Adrenal gland (tissue), 12 donors: Measurements from ENCODE around the gene ARHGEF26. TPM values are rescaled to one million over a fixed set of nuclear protein-coding genes. Genes with fewer than 3 reads are reported as not detected.

Experiments used
- DNase-seq, 7 donors: peaks; one replicate each; pipeline ENCODE4 v3.0.0-alpha.2; 2019 to 2020
- H3K27ac ChIP-seq, 5 donors: fragments of 200-600 bp; sonication (generic) in 4 of 5; 1 replicate in 3 of 5; 2 replicates in 2 of 5; pipeline versions ENCODE4 v1.5.1 to v1.8.0; 2016 to 2020; ENCODE audit warnings: mild to moderate bottlenecking in 1 of 5
- H3K27me3 ChIP-seq: fragments of 200-600 bp; 2 replicates; pipeline ENCODE4 v1.8.0; 2021
- H3K36me3 ChIP-seq, 2 donors: fragments of 200-600 bp; replicated peaks in 1 of 2; 1 replicate in 1 of 2; 2 replicates in 1 of 2; pipeline versions ENCODE4 v1.5.1 to v1.8.0; 2018 to 2022
- H3K4me1 ChIP-seq, 2 donors: fragments of 200-600 bp; replicated peaks in 1 of 2; 1 replicate in 1 of 2; 2 replicates in 1 of 2; pipeline versions ENCODE4 v1.5.1 to v1.8.0; 2018 to 2021
- H3K4me3 ChIP-seq, 4 donors: fragments of 200-600 bp; sonication (generic) in 3 of 4; one replicate each; pipeline ENCODE4 v1.5.1; 2016 to 2018
- H3K9me3 ChIP-seq, 3 donors: fragments of 200-600 bp; sonication (generic) in 1 of 3; replicated peaks in 1 of 3; 1 replicate in 2 of 3; 2 replicates in 1 of 3; pipeline versions ENCODE4 v1.5.1 to v1.8.0; 2016 to 2021
- POLR2A ChIP-seq, 2 donors: fragments of 450-650 bp; IDR thresholded peaks; one replicate each; pipeline ENCODE4 v1.6.1; 2017; ENCODE audit warnings: antibody characterized with exemption in 2 of 2, mild to moderate bottlenecking in 2 of 2, moderate library complexity in 1 of 2
- WGBS, 4 donors: extraction: QIAGEN DNeasy Blood & Tissue Kit in 2 of 4; methylation state at CpG; one replicate each; pipeline versions ENCODE4 v1.1.5 to v1.1.7; 2013 to 2017; 5-methylcytosine and 5-hydroxymethylcytosine counted together
- intact Hi-C, 2 donors: fragments of 100-400 bp; cut with DNase I; formaldehyde crosslinking; loops; one replicate each; pipeline versions ENCODE4 v1.14.1 to v1.15.0; 2022 to 2023
- polyA plus RNA-seq, 3 donors: library from polyadenylated mRNA; stranded (reverse); fragments of 200-250 nt in 2 of 3; fragments of 350-450 nt in 1 of 3; fragmentation: Illumina TruSeq in 1 of 3; extraction: RNeasy Lipid Tissue Mini Kit (QIAGEN cat#74804) in 1 of 3; gene quantifications; one replicate each; pipeline ENCODE4 v1.2.3, GENCODE V29; 2013 to 2014
- total RNA-seq, 9 donors: library from RNA; depleted of rRNA in 4 of 9; stranded (reverse); fragments of >200 nt in 4 of 9; fragments of 120-200 nt in 1 of 9; fragmentation: NEBNext Ultra II Directional in 1 of 9; extraction: Animal tissue kit (Norgen Biotek cat#: 25700) in 1 of 9; gene quantifications; one replicate each; pipeline versions ENCODE4 v1.1.0 to v1.2.4, GENCODE V29; 2013 to 2023
- TF ChIP-seq, protein P1 (sequence below), 6 experiments: fragments of 450-650 bp in 4 of 6; fragments of 200-600 bp in 2 of 6; sonication (generic) in 1 of 6; IDR thresholded peaks; 1 replicate in 5 of 6; 2 replicates in 1 of 6; pipeline versions ENCODE4 v1.5.1 to v1.8.0; 2016 to 2021; ENCODE audit warnings: antibody characterized with exemption in 6 of 6, mild to moderate bottlenecking in 2 of 6, moderate library complexity in 1 of 6
- donor health status: healthy with polysubstance abuse.
- donor health status: Bipolar disorder and iron deficiency.
- donor health status: DM: yes; HTN: yes; CAD: no.
- donor health status: DM: no; HTN: no; CAD: no.
- donor health status: DM: no; HTN: no; CAD: no.
- donor health status: DM: yes; HTN: yes; CAD: no.

ARHGEF26 gene
- total and polyA plus RNA-seq, 12 donors, result 1.4 to 9.9 (median 3.8) TPM

DNA sequence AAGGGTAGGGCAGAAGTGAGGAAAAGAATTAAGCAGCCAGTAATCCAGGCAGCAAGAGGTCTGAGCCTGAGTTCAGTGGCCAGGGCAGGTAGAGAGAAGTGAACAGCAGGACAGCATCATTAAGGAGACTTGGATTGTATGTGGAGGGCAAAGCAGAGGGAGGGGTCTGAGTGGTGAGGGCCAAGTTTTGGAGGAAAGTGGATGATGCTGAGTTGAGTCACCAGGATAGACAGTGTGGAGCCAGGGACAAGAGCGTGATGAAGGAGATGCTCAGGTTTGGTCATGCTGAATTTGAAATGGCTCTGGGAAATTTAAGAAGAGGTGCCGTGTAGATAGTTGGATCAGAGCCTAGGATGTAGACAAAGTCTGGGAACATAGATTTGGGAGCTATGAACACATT, 93.1 kb downstream of the ARHGEF26 start:
- Histone ChIP-seq H3K4me1 (no peaks in the 10 kb centered on the region), H3K27ac (no peak overlapping the region), H3K4me3 (no peak overlapping the region), H3K36me3 (no peaks in the 10 kb centered on the region), H3K9me3 (no peaks in the 10 kb centered on the region), H3K27me3 (no peaks in the 10 kb centered on the region)
- 92 to 96% (median 95%) methylated on average over 2 of the region's 2 CpGs for WGBS, 4 donors
- intact Hi-C loops, result no loop called here
- no peak for DNase-seq
- TF ChIP-seq, protein P1, sequence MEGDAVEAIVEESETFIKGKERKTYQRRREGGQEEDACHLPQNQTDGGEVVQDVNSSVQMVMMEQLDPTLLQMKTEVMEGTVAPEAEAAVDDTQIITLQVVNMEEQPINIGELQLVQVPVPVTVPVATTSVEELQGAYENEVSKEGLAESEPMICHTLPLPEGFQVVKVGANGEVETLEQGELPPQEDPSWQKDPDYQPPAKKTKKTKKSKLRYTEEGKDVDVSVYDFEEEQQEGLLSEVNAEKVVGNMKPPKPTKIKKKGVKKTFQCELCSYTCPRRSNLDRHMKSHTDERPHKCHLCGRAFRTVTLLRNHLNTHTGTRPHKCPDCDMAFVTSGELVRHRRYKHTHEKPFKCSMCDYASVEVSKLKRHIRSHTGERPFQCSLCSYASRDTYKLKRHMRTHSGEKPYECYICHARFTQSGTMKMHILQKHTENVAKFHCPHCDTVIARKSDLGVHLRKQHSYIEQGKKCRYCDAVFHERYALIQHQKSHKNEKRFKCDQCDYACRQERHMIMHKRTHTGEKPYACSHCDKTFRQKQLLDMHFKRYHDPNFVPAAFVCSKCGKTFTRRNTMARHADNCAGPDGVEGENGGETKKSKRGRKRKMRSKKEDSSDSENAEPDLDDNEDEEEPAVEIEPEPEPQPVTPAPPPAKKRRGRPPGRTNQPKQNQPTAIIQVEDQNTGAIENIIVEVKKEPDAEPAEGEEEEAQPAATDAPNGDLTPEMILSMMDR (IDR thresholded peaks at IDR 0.05), result no peak
- TF ChIP-seq POLR2A (IDR thresholded peaks at IDR 0.05), result no peak

DNA sequence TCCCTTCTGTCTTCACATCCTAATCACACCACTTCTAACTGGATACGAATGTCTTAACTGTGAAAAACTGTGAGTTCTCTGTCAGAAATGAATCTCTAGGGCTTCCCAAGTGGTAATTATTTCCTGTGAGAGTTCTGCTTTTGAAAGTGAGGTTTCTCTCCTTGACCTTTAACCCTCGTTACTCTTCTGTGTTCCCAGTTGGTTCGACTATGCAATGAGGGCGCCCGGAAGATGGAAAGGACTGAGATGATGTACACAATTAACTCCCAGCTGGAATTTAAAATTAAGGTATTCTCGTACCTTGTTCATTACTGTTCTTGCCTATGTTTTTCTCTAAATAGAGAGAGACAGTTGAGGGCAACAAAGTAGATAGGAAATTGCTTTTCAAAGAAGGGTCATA, 96.5 kb downstream of the ARHGEF26 start:
- DNase-seq, result no peak
- Histone ChIP-seq H3K36me3 (no peaks in the 10 kb centered on the region), H3K9me3 (no peaks in the 10 kb centered on the region), H3K27me3 (no peaks in the 10 kb centered on the region), H3K4me3 (no peak overlapping the region), H3K27ac (no peak overlapping the region), H3K4me1 (no peaks in the 10 kb centered on the region)
- no peak for TF ChIP-seq POLR2A (IDR thresholded peaks at IDR 0.05)
- TF ChIP-seq, protein P1 (IDR thresholded peaks at IDR 0.05), result no peak
- WGBS, 4 donors, result 57 to 72% (median 64%) methylated on average over 6 of the region's 6 CpGs
- intact Hi-C loops, result no loop called here

DNA sequence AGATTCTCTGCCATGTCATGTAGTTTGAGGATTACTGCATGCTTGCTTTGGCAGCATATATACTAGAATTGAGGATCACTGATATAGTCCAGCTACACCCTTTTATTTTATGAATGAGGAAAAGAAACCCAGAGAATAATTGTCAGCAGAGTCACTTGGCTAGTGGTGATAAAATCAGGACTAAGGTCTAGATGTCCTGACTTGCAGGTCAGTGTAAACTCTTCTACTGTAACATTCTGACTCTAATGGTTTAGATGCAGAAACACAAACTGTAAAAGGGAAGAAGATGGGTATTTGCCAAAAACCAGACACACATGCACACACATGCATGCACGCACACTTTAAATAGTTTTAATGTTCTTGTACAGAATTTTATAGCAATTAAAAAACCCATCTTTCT, 97.5 kb downstream of the ARHGEF26 start:
- no peak overlapping the region for H3K4me3 ChIP-seq
- 91 to 100% (median 97%) methylated on average over 1 of the region's 1 CpG for WGBS, 4 donors

DNA sequence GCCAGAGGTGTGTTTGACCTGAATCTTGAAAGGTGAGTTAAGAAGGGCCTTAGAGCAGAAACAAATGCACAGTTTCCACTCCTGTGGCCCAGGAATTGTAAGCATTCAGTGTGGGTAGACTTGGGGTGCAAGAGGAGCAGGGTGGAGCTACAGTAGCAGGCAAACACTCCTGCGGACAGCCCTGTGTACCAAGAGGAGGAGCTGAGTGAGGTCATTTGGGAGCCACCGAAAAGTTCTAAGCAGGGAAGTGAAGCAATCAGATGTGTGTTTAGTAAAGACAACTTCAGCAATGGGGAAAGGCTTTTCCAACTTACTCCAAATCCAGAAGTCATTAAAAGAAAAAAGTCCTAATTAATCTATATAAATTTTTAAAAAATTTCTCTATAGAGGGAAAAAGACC, 99.3 kb downstream of the ARHGEF26 start:
- no peaks in the 10 kb centered on the region for H3K36me3 ChIP-seq
- H3K27me3 ChIP-seq, result no peaks in the 10 kb centered on the region
- 86 to 89% (median 87%) methylated on average over 2 of the region's 2 CpGs for WGBS, 4 donors
- DNase-seq, result no peak
- intact Hi-C loops, result no loop called here
- TF ChIP-seq, protein P1 (IDR thresholded peaks at IDR 0.05), result no peak
- no peak for TF ChIP-seq POLR2A (IDR thresholded peaks at IDR 0.05)
- H3K4me3 ChIP-seq, result no peak overlapping the region
- no peaks in the 10 kb centered on the region for H3K9me3 ChIP-seq
- H3K4me1 ChIP-seq, result no peaks in the 10 kb centered on the region
- no peak overlapping the region for H3K27ac ChIP-seq

More for the DNA sequence above, 97.5 kb downstream of the ARHGEF26 start:
- no peaks in the 10 kb centered on the region for H3K4me1 ChIP-seq
- no peaks in the 10 kb centered on the region for H3K36me3 ChIP-seq
- intact Hi-C loops, result no loop called here
- H3K27me3 ChIP-seq, result no peaks in the 10 kb centered on the region
- DNase-seq, result no peak
- no peak overlapping the region for H3K27ac ChIP-seq
- no peak for TF ChIP-seq POLR2A (IDR thresholded peaks at IDR 0.05)
- TF ChIP-seq, protein P1 (IDR thresholded peaks at IDR 0.05), result no peak
- no peaks in the 10 kb centered on the region for H3K9me3 ChIP-seq
